Lung (tissue), 12 donors: ENCODE data around the gene TMEM89. TPM values are rescaled to one million over a fixed set of nuclear protein-coding genes. Genes with fewer than 3 reads are reported as not detected.

ENCODE experiments used
- ATAC-seq: fragments of 200-7000 bp; cut with Tn5 transposase; one replicate; pipeline ENCODE4 v1.9.1; 2020; ENCODE audit warnings: moderate number of reproducible peaks; ENCODE audit not compliant: insufficient read depth, low FRiP score
- DNase-seq, 3 donors: peaks; one replicate each; pipeline ENCODE4 v3.0.0-alpha.2; 2013 to 2017
- H3K27ac ChIP-seq, 2 donors: one replicate each; pipeline ENCODE4 v1.5.1; 2013; ENCODE audit warnings: mild to moderate bottlenecking in 2 of 2, moderate library complexity in 2 of 2, control low read depth in 1 of 2, inconsistent platforms in 1 of 2, low read depth in 1 of 2, low read length in 1 of 2
- H3K27me3 ChIP-seq, 3 donors: one replicate each; pipeline ENCODE4 v1.5.1; 2013; ENCODE audit warnings: low read length in 2 of 3; ENCODE audit not compliant: control insufficient read depth in 3 of 3, insufficient read depth in 3 of 3
- H3K36me3 ChIP-seq, 4 donors: one replicate each; pipeline ENCODE4 v1.5.1; 2013; ENCODE audit warnings: low read length in 4 of 4, mild to moderate bottlenecking in 1 of 4, moderate library complexity in 1 of 4; ENCODE audit not compliant: control insufficient read depth in 4 of 4, insufficient read depth in 4 of 4
- H3K4me1 ChIP-seq, 5 donors: one replicate each; pipeline ENCODE4 v1.5.1; 2013; ENCODE audit warnings: low read length in 5 of 5, mild to moderate bottlenecking in 2 of 5, moderate library complexity in 1 of 5; ENCODE audit not compliant: control insufficient read depth in 5 of 5, insufficient read depth in 5 of 5
- H3K4me3 ChIP-seq: one replicate; pipeline ENCODE4 v1.5.1; 2013; ENCODE audit warnings: mild to moderate bottlenecking, control low read depth, moderate library complexity
- H3K9ac ChIP-seq, 2 donors: one replicate each; pipeline ENCODE4 v1.5.1; 2013; ENCODE audit warnings: low read length in 2 of 2, control low read depth in 1 of 2; ENCODE audit not compliant: insufficient read depth in 1 of 2
- H3K9me3 ChIP-seq, 4 donors: one replicate each; pipeline ENCODE4 v1.5.1; 2013; ENCODE audit warnings: low read length in 3 of 4, mild to moderate bottlenecking in 1 of 4, moderate library complexity in 1 of 4; ENCODE audit not compliant: control insufficient read depth in 4 of 4, insufficient read depth in 3 of 4
- CTCF ChIP-seq: IDR thresholded peaks from 2 replicates; pipeline ENCODE4 v1.5.1; 2012; ENCODE audit warnings: mild to moderate bottlenecking; ENCODE audit errors: control extremely low read depth, extremely low read depth
- WGBS, 2 donors: extraction: QIAGEN DNeasy Blood & Tissue Kit; methylation state at CpG; one replicate each; pipeline ENCODE4 v1.1.7; 2013; 5-methylcytosine and 5-hydroxymethylcytosine counted together
- polyA plus RNA-seq, 2 donors: library from polyadenylated mRNA; stranded (reverse); fragments of 200-250 nt; gene quantifications; one replicate each; pipeline ENCODE4 v1.2.1, GENCODE V29; 2013
- total RNA-seq, 2 donors: library from RNA; depleted of rRNA in 1 of 2; stranded (reverse); fragments of >200 nt in 1 of 2; gene quantifications; one replicate each; pipeline ENCODE4 v1.2.1, GENCODE V29; 2014 to 2021
- donor health status: control.
- donor health status: control.
- donor health status: Bipolar disorder and iron deficiency.
- donor health status: healthy.
- donor health status: DM: yes; HTN: yes; CAD: no.

Gene TMEM89
- total and polyA plus RNA-seq, 4 donors, result 0.22 TPM; not detected in 3

DNA sequence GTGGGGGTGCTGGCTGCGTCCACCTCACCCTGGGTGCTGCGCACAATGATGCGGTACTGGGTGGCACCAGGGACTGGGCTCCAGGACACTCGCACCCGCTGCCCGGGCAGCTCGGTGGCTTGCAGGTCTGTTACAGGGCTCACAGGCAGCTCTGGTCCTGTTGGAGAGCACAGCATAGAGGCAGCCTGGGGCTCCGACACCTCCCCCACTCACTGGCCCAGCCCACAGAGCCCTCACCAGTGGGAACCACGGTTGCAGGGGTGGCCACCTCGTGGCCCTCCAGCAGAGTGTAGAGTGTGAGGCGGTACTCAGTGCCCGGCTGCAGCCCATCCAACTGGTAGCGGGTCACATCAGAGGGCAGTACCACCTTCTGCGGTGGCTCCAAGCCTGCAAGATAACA lies 30.1 kb downstream of the TMEM89 start:
- no peak overlapping the region for H3K4me3 ChIP-seq
- no peak for ATAC-seq
- H3K9ac ChIP-seq, result no peak overlapping the region

DNA sequence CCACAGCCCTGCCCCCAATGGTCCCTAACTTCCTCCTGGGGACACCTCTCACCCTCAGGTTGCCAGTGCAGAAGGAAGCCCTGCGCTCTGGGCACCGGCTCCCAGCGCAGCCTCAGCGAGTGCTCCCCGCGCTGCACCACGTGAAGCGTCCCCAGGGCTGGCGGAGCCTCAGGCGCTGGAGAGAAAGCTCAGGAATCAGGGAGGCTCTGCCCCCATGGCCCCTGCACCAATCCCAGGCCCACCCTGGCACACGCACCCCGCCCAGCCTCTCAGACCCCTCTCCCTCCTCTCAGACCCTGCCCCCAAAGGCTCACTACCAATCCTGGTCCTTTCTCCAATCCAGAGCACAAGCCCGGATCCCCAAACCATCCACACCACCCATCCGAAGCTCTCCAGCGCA lies 33.3 kb downstream of the TMEM89 start:
- Histone ChIP-seq H3K9me3 (no peaks in the 10 kb centered on the region), H3K4me3 (no peak overlapping the region), H3K27me3 (peaks cover 0 to 3% (median 0%) of the 10 kb centered on the region in 3 donors), H3K36me3 (no peaks in the 10 kb centered on the region), H3K9ac (no peak overlapping the region), H3K27ac (no peak overlapping the region), H3K4me1 (no peaks in the 10 kb centered on the region)
- TF ChIP-seq CTCF, result no peak
- 59 to 62% methylated on average over 15 of the region's 15 CpGs for WGBS, 2 donors
- no peak for DNase-seq
- no peak for ATAC-seq

More for the DNA sequence above, 30.1 kb downstream of the TMEM89 start:
- peaks cover 0 to 19% (median 0%) of the 10 kb centered on the region in 3 donors for H3K27me3 ChIP-seq
- no peak for DNase-seq
- peaks cover 0 to 20% (median 9%) of the 10 kb centered on the region in 5 donors for H3K4me1 ChIP-seq
- no peaks in the 10 kb centered on the region for H3K9me3 ChIP-seq
- WGBS, 2 donors, result 88 to 93% methylated on average over 14 of the region's 14 CpGs
- H3K36me3 ChIP-seq, result no peaks in the 10 kb centered on the region
- no peak overlapping the region for H3K27ac ChIP-seq
- TF ChIP-seq CTCF, result no peak

GRCh38 chr3:48587686-48588085 lies 33.9 kb downstream of the TMEM89 start:
- ATAC-seq, result no peak

More at GRCh38 chr3:48587686-48588085, 33.9 kb downstream of the TMEM89 start:
- WGBS, 2 donors, result 76 to 77% methylated on average over 11 of the region's 11 CpGs
- Histone ChIP-seq H3K9me3 (no peaks in the 10 kb centered on the region), H3K27me3 (peaks cover 0 to 2% (median 0%) of the 10 kb centered on the region in 3 donors), H3K36me3 (no peaks in the 10 kb centered on the region), H3K9ac (no peak overlapping the region), H3K27ac (no peak overlapping the region), H3K4me1 (no peaks in the 10 kb centered on the region), H3K4me3 (no peak overlapping the region)
- TF ChIP-seq CTCF, result no peak
- no peak for DNase-seq
